NCI-H187 (cell line): Measurements from ENCODE around the gene FMN1.

Source experiments
- DNase-seq, 2 experiments: peaks; one replicate each; lab custom pipeline; 2025; lab: John Stamatoyannopoulos, UW

The FMN1 gene

GRCh38 chr15:33200903-33201302 lies 6.4 kb upstream of the FMN1 start:
- no peak for DNase-seq

GRCh38 chr15:33200444-33200843 lies 5.9 kb upstream of the FMN1 start:
- no peak for DNase-seq

- no peak for DNase-seq
Measured at GRCh38 chr15:33198541-33198940, 4.0 kb upstream of the FMN1 start.

DNA sequence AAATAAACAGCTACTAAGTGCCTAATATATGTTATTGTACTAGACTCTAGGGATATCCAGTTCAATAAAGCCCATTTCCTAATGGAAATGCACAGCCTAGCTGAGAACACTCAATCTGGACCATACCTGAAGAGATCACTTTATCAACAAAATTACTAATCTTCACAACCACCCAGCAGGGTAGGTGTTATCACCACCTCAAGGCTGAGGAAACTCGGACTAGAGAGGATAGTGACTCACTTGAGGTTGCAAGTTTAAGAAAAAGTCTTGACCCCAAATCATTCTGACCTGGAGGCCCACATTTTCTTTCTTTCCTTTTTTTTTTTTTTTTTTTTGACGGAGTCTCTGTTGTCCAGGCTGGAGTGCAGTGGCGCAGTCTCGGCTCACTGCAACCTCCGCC lies 3.1 kb upstream of the FMN1 start:
- DNase-seq = no peak

- no peak for DNase-seq
Measured at GRCh38 chr15:33194237-33194636, 277 bp downstream of the FMN1 start.

GRCh38 chr15:33191591-33191990 lies 2.9 kb downstream of the FMN1 start:
- DNase-seq = peak in 1 of 2 experiments; percentile 0

GRCh38 chr15:33190539-33190938 lies 4.0 kb downstream of the FMN1 start:
- DNase-seq = no peak

GRCh38 chr15:33188641-33189257 lies 5.8 kb downstream of the FMN1 start:
- no peak for DNase-seq

DNA sequence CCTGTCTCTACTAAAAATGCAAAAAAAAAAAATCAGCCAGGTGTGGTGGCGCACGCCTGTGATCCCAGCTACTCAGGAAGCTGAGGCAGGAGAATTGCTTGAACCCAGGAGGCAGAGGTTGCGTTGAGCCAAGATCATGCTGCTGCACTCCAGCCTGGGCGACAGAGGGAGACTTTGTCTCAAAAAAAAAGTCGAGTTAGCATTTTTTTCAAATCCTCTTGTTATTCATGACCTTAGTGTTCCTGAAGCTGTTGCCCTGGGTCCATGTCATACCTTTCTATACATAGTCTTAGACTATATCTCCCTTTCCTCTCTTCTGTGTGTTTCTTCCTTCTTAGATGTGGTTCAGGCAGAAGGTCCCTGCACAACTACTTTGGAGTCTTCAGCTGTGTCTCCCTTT lies 6.4 kb downstream of the FMN1 start:
- DNase-seq = no peak

GRCh38 chr15:33183334-33183733 lies 11.2 kb downstream of the FMN1 start:
- no peak for DNase-seq

- no peak for DNase-seq
Measured at GRCh38 chr15:33182926-33183325, 11.6 kb downstream of the FMN1 start.

DNA sequence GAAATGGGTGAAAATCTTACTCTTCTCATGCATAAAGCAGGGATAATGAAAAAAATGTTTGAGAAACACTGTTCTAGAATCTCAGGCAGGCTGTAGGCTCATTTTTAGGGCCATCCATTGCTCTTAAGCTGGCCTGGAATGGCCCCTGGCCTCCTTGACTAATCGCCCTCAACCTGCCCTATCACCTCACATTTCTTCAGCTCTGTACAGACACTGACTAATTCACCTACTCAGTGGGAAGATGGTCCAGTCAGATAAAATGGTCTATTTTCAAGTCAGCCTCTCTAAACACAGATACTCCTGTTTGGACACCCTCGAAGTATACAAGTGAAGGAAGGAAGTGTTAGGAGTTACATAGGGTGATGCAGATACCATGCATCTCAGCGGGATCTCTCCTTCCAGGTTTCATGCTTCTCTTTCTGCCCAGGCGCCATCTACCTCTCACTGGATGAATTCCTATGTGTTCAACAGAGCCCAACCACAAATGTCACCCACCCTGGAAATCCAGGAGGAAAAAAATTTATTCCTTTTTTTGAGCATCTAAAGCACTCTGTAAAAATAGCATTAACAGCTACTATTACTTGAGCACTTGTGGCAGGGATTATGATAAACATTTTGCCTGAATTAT lies 12.1 kb downstream of the FMN1 start:
- no peak for DNase-seq

DNA sequence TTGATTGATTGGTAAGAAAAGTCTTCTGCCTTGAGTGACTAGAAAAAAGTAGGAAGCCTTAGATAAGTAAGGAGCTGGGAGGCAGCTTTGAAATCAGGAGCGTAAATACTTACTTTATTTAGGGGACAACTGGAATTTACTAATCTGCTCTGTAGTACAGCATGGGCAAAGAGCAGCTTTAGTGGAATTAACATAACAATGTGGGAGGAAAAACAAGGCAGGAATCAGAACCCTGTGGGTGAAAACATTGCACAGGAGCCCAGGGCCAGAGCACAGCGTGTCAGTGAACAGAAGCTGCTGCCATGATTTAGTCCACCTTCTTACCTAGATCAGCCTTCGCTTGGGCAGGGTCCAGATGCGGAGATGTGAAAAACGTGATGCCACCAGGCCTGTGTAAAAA lies 14.6 kb downstream of the FMN1 start:
- DNase-seq = no peak

DNA sequence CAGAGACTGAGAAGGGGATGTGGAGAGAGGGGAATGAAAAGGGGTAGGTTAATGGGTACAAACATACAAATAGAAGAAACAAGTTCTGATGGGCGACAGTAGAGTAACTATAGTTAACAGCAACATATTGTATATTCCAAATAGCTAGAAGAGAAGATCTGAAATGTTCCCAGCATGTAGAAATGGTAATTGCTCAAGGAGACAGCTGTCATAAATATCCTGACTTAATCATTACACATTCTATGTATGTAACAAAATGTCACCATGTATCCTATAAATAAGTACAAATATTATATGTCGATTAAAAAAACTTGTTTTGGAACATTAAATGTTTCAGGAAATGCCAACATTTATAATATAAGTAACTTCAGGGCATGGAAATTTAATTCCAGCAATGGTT lies 23.3 kb downstream of the FMN1 start:
- DNase-seq = no peak

DNA sequence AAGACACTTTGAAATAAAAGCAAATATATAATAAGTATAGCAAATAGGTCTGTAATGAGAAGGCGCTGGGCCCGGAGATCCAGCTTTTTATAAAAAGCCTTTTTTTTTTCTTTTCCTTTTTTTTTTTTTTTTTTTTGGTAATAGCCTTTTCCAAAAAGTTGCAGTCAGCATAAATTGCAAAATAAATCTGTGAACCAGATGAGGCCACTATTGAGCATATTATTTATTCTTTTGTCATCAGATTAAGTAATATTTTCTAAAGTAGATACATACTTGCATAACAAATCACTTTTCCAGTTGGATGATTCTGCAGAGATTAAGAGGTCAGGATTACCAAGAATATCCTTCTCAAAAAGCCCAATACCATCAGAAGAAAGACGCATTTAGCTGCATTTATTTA lies 24.9 kb downstream of the FMN1 start:
- DNase-seq = no peak

- DNase-seq = no peak
Measured at GRCh38 chr15:33168444-33168843, 26.1 kb downstream of the FMN1 start.

GRCh38 chr15:33163816-33164215 lies 30.7 kb downstream of the FMN1 start:
- DNase-seq = no peak

- DNase-seq = no peak
Measured at GRCh38 chr15:33161209-33161608, 33.3 kb downstream of the FMN1 start.

GRCh38 chr15:33160581-33161165 lies 33.8 kb downstream of the FMN1 start:
- no peak for DNase-seq

- no peak for DNase-seq
Measured at GRCh38 chr15:33159726-33160453, 34.6 kb downstream of the FMN1 start.

DNA sequence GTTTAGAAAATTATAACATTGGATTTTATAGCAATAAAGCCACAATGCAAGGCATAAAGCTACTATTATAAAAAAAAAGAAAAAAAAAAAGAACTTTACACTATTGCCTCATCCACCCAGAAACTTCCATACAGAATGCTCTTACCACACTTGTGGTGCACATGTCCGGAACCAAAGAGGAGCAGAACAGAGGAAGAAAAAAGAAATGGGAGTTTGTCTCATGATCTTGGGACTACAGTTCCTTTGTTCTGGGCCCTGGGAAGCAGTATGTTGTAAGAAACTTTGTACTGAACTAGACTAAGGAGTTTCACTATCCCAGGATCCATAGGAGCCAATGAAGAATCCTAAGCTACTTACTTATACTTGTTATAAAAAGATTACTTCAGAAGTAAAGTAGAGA lies 36.1 kb downstream of the FMN1 start:
- DNase-seq = no peak

GRCh38 chr15:33157371-33158037 lies 37.0 kb downstream of the FMN1 start:
- no peak for DNase-seq
